HepG2 (cell line): Measurements from ENCODE around the gene ART4. TPM values are rescaled to one million over a fixed set of nuclear protein-coding genes. Genes with fewer than 3 reads are reported as not detected.

Experiments
- ATAC-seq: fragments of 200-7000 bp; cut with Tn5 transposase; 3 replicates; pipeline ENCODE4 v1.9.1; 2020; ENCODE audit warnings: mild to moderate bottlenecking, moderate library complexity
- BruUV-seq: library from RNA; stranded (reverse); fragments of 400-500 nt; replicated peaks from 2 replicates; lab custom pipeline; 2021; lab: Mats Ljungman, UMichigan
- CTCF ChIA-PET: fragments of 300-600 bp; formaldehyde crosslinking; extraction: SDS; loops from one replicate; lab custom pipeline; 2021; ENCODE audit warnings: low total read pairs, inconsistent platforms, low intra/inter-chr PET ratio; lab: Yijun Ruan, JAX
- POLR2A ChIA-PET: fragments of 350-600 bp; sonication (Branson Sonifier 250); formaldehyde crosslinking; loops from one replicate; lab custom pipeline; 2020; ENCODE audit warnings: antibody characterized with exemption, inconsistent platforms; lab: Yijun Ruan, JAX
- DNase-seq: peaks from one replicate; pipeline ENCODE4 v3.0.0-alpha.2; 2015; ENCODE audit warnings: low spot score
- FAIRE-seq: peaks from 3 replicates; lab custom pipeline; 2011; peaks lifted over from hg19 to GRCh38; lab: Jason Lieb, UNC
- H2AFZ ChIP-seq: one replicate; pipeline ENCODE4 v1.6.1; 2011; ENCODE audit warnings: low read length, inconsistent platforms
- H3K27ac ChIP-seq: fragments of 300-600 bp; 3 replicates; pipeline ENCODE4 v1.8.0; 2011; ENCODE audit warnings: mixed run types, mild to moderate bottlenecking, mixed read lengths, low read length, inconsistent platforms; ENCODE audit not compliant: insufficient read depth; ENCODE audit errors: extremely low read length
- H3K27me3 ChIP-seq, 2 experiments: fragments of 200-600 bp in 1 of 2; 2 replicates in 1 of 2; 3 replicates in 1 of 2; pipeline versions ENCODE4 v1.6.0 to v1.8.0; 2011; ENCODE audit warnings: low read length in 2 of 2, mild to moderate bottlenecking in 2 of 2, moderate library complexity in 2 of 2, inconsistent platforms in 1 of 2; ENCODE audit not compliant: insufficient read depth in 2 of 2, control insufficient read depth in 1 of 2
- H3K36me3 ChIP-seq, 2 experiments: fragments of 200-600 bp in 1 of 2; replicated peaks in 1 of 2; 2 replicates in 1 of 2; 3 replicates in 1 of 2; pipeline versions ENCODE4 v1.5.1 to v1.8.0; 2011; ENCODE audit warnings: low read length in 2 of 2, inconsistent platforms in 1 of 2; ENCODE audit not compliant: insufficient read depth in 2 of 2, control insufficient read depth in 1 of 2
- H3K4me1 ChIP-seq: 2 replicates; pipeline ENCODE4 v1.5.1; 2012; ENCODE audit warnings: low read length, inconsistent platforms; ENCODE audit not compliant: insufficient read depth
- H3K4me2 ChIP-seq: 2 replicates; pipeline ENCODE4 v1.6.0; 2011; ENCODE audit warnings: low read depth, low read length, inconsistent platforms
- H3K4me3 ChIP-seq, 3 experiments: fragments of 200-600 bp in 1 of 3; sonication (generic), shearing (Covaris generic) in 1 of 3; replicated peaks in 1 of 3; 2 replicates each; pipeline ENCODE4 v1.5.1; 2011 to 2016; ENCODE audit warnings: low read length in 3 of 3, inconsistent platforms in 2 of 3, low read depth in 2 of 3, mild to moderate bottlenecking in 2 of 3, control low read depth in 1 of 3, mixed read lengths in 1 of 3; ENCODE audit not compliant: insufficient read depth in 1 of 3
- H3K79me2 ChIP-seq: one replicate; pipeline ENCODE4 v1.6.1; 2011; ENCODE audit warnings: low read length, inconsistent platforms; ENCODE audit not compliant: insufficient read depth
- H3K9ac ChIP-seq: 2 replicates; pipeline ENCODE4 v1.6.0; 2011; ENCODE audit warnings: mild to moderate bottlenecking, low read depth, low read length, inconsistent platforms; ENCODE audit not compliant: insufficient read depth
- H3K9me3 ChIP-seq: 2 replicates; pipeline ENCODE4 v1.5.1; 2012; ENCODE audit warnings: mild to moderate bottlenecking, low read length
- H4K20me1 ChIP-seq: 2 replicates; pipeline ENCODE4 v1.6.0; 2011; ENCODE audit warnings: inconsistent platforms, mild to moderate bottlenecking, low read length, moderate library complexity; ENCODE audit not compliant: insufficient read depth
- EP300 ChIP-seq, 3 experiments: sonication (generic) in 1 of 3; formaldehyde crosslinking in 1 of 3; IDR thresholded peaks; 2 replicates each; pipeline versions ENCODE4 v1.5.1 to v1.6.1; 2011 to 2020; ENCODE audit warnings: low read depth in 2 of 3, low read length in 2 of 3, borderline replicate concordance in 1 of 3, improper control_type of control experiment in 1 of 3, mild to moderate bottlenecking in 1 of 3, missing genetic modification reagents in 1 of 3, moderate library complexity in 1 of 3
- NFYB ChIP-seq: sonication (generic); formaldehyde crosslinking; IDR thresholded peaks from 2 replicates; pipeline ENCODE4 v1.4.0; 2020; ENCODE audit warnings: missing genetic modification reagents
- NR2F6 ChIP-seq, 2 experiments: IDR thresholded peaks; 2 replicates each; pipeline ENCODE4 v1.6.1; 2016; ENCODE audit warnings: antibody characterized with exemption in 1 of 2, mild to moderate bottlenecking in 1 of 2
- ONECUT2 ChIP-seq: sonication (generic); formaldehyde crosslinking; IDR thresholded peaks from 2 replicates; pipeline ENCODE4 v1.4.0; 2020; ENCODE audit warnings: missing genetic modification reagents
- SOX5 ChIP-seq: IDR thresholded peaks from 2 replicates; pipeline ENCODE4 v1.6.1; 2016; ENCODE audit warnings: borderline replicate concordance
- SP2 ChIP-seq: sonication (generic); formaldehyde crosslinking; IDR thresholded peaks from 2 replicates; pipeline ENCODE4 v1.5.1; 2020; ENCODE audit warnings: mild to moderate bottlenecking, missing genetic modification reagents
- ZFP36 ChIP-seq: fragments of 150-350 bp; IDR thresholded peaks from 2 replicates; pipeline ENCODE4 v1.6.1; 2018; ENCODE audit warnings: borderline replicate concordance, low read length, low read depth; ENCODE audit not compliant: partially characterized antibody
- ZNF101 ChIP-seq: sonication (generic); formaldehyde crosslinking; IDR thresholded peaks from 2 replicates; pipeline ENCODE4 v1.4.0; 2020; ENCODE audit warnings: mild to moderate bottlenecking, low read depth, missing genetic modification reagents, borderline replicate concordance
- ZNF143 ChIP-seq: sonication (generic); formaldehyde crosslinking; IDR thresholded peaks from 2 replicates; pipeline ENCODE4 v1.4.0; 2020; ENCODE audit warnings: missing genetic modification reagents
- ZNF276 ChIP-seq: sonication (generic); formaldehyde crosslinking; IDR thresholded peaks from 2 replicates; pipeline ENCODE4 v1.4.0; 2020; ENCODE audit warnings: mild to moderate bottlenecking, low read depth, missing genetic modification reagents
- ZNF512 ChIP-seq: sonication (generic); formaldehyde crosslinking; IDR thresholded peaks from 2 replicates; pipeline ENCODE4 v1.4.0; 2020; ENCODE audit warnings: mild to moderate bottlenecking, missing genetic modification reagents
- ZNF619 ChIP-seq: sonication (generic); formaldehyde crosslinking; IDR thresholded peaks from 2 replicates; pipeline ENCODE4 v1.4.0; 2020; ENCODE audit warnings: mild to moderate bottlenecking, missing genetic modification reagents
- ZNF709 ChIP-seq: sonication (generic); formaldehyde crosslinking; IDR thresholded peaks from 2 replicates; pipeline ENCODE4 v1.5.0; 2020; ENCODE audit warnings: mild to moderate bottlenecking, missing genetic modification reagents
- ZNF776 ChIP-seq: sonication (generic); formaldehyde crosslinking; IDR thresholded peaks from 2 replicates; pipeline ENCODE4 v1.4.0; 2020; ENCODE audit warnings: mild to moderate bottlenecking, missing genetic modification reagents
- WGBS: methylation state at CpG from one replicate; pipeline ENCODE4 v1.1.6; 2017; ENCODE audit warnings: low lambda C conversion rate; 5-methylcytosine and 5-hydroxymethylcytosine counted together
- in situ Hi-C: cut with HindIII; loops from 2 replicates; pipeline ENCODE4 v1.10.0; 2017; ENCODE audit warnings: low pct_unique_long_range_greater_than_20kb; ENCODE audit not compliant: extremely low pct_ligation_motif_present
- intact Hi-C: fragments of 100-400 bp; cut with micrococcal nuclease; formaldehyde crosslinking; loops from one replicate; pipeline ENCODE4 v1.10.0; 2022; ENCODE audit not compliant: unreplicated experiment
- polyA plus RNA-seq, 8 experiments: library from polyadenylated mRNA; depleted of rRNA in 3 of 8; stranded (reverse) in 7 of 8; unstranded in 1 of 8; fragments of >200 nt; fragmentation: Illumina TruSeq in 4 of 8; extraction: Trizol in 4 of 8; gene quantifications; 2 replicates each; pipeline versions ENCODE4 v1.2.1 to v1.2.3, GENCODE V29; 2011 to 2016; ENCODE audit warnings: low read depth in 4 of 8, missing spikeins in 1 of 8, mixed read lengths in 1 of 8; ENCODE audit not compliant: insufficient read depth in 1 of 8
- total RNA-seq, 5 experiments: library from RNA; depleted of rRNA; stranded (reverse); fragments of >200 nt; fragmentation: Illumina TruSeq; extraction: Trizol; gene quantifications; 2 replicates each; pipeline ENCODE4 v1.2.3, GENCODE V29; 2016; ENCODE audit warnings: low read depth in 1 of 5

ART4 gene
- total and polyA plus RNA-seq, 2 of the 13 experiments (the other 11 are each of a cell fraction or from before 2014, with no cell fraction given): 17.6 to 20.3 TPM

- peaks cover 7% of the 10 kb centered on the region for H3K79me2 ChIP-seq
- intact Hi-C loops (loop anchor here (10.0 kb wide), 1 partner anchor 1105 kb away; the partner anchor contains the start of gene STRAP), in situ Hi-C loops (no loop called here)
- no peak overlapping the region for H3K27ac ChIP-seq
- no peak overlapping the region for H3K9ac ChIP-seq
- CTCF ChIA-PET: no interaction called here
- no TSS peak for BruUV-seq
- H2AFZ ChIP-seq: no peak overlapping the region
- peaks cover 42% of the 10 kb centered on the region for H3K4me1 ChIP-seq
- peak overlapping the region; percentile 5; the same call in 1 of the 2 replicates for H3K4me2 ChIP-seq
- DNase-seq (no peak), FAIRE-seq (no peak), ATAC-seq (no peak)
- POLR2A ChIA-PET: interaction anchor here (3.3 kb wide), 1 partner anchor 10 kb away, joined by 26 read pairs; a partner anchor contains a TSS
- WGBS: 58% methylated on average over 2 of the region's 2 CpGs
- H3K4me3 ChIP-seq: no peak overlapping the region
- H3K27me3 ChIP-seq: no peaks in the 10 kb centered on the region; a peak in 1 of 5 replicates
- no peaks in the 10 kb centered on the region for H3K9me3 ChIP-seq
- no peaks in the 10 kb centered on the region for H4K20me1 ChIP-seq
- no peak for TF ChIP-seq ZNF143
- peak; percentile 39; the same call in 1 of the 2 replicates for TF ChIP-seq NR2F6 (IDR thresholded peaks at IDR 0.05)
- TF ChIP-seq NR2F6 (CRISPR knock-in tag; IDR thresholded peaks at IDR 0.05): no peak
- H3K36me3 ChIP-seq: no peaks in the 10 kb centered on the region; a peak in 1 of 5 replicates
Measured at GRCh38 chr12:14779834-14780233, 63.5 kb downstream of the ART4 start.

DNA sequence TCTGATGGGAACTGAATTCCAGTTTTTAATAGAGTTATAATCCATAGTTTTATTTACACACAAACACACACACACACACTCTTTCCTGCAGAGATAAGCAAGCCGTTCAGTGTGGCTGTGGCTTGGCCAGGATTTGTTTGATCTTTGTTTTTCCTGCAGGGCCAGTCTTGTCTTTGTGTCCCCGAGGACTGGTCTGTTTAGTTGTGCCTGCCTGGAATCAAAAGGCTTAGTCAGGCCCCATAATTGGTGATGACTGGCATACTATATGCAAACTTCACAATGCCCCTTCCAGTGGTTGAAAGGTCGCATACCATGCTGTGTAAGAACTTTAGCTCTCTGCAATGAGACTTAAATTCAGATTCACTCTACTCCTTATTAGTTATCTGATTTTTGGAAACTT, 66.1 kb downstream of the ART4 start:
- in situ Hi-C loops: no loop called here
- Histone ChIP-seq H3K36me3 (no peaks in the 10 kb centered on the region), H4K20me1 (no peaks in the 10 kb centered on the region), H3K4me3 (no peak overlapping the region), H3K79me2 (peaks cover 7% of the 10 kb centered on the region), H3K4me1 (peaks cover 42% of the 10 kb centered on the region), H3K9ac (no peak overlapping the region), H3K9me3 (no peaks in the 10 kb centered on the region), H3K4me2 (peak overlapping the region; percentile 55), H3K27me3 (no peaks in the 10 kb centered on the region; a peak in 2 of 5 replicates), H2AFZ (no peak overlapping the region), H3K27ac (no peak overlapping the region)
- intact Hi-C loops: loop anchor here (10.0 kb wide), 1 partner anchor 1108 kb away; the partner anchor contains the start of gene STRAP
- peak; percentile 38 for ATAC-seq
- BruUV-seq: no TSS peak
- POLR2A ChIA-PET: interaction anchor here (1.4 kb wide), 1 partner anchor 26 kb away, joined by 6 read pairs; the partner anchor contains the start of genes C12orf60 and WBP11
- 5% methylated on average over 3 of the region's 3 CpGs for WGBS
- peak; percentile 77 for DNase-seq
- CTCF ChIA-PET: no interaction called here
- peak; percentile 12 for FAIRE-seq
- TF ChIP-seq NFYB (CRISPR knock-in tag): no peak
- TF ChIP-seq ZNF619: no peak
- no peak for TF ChIP-seq ZNF276 (CRISPR knock-in tag)
- no peak for TF ChIP-seq ZFP36
- TF ChIP-seq SOX5: peak; percentile 38
- TF ChIP-seq ZNF709: no peak
- no peak for TF ChIP-seq ZNF512 (CRISPR knock-in tag)
- no peak for TF ChIP-seq EP300 (IDR thresholded peaks at IDR 0.05; ENCODE audit: low read depth in 2 of 2, low read length in 2 of 2)
- no peak for TF ChIP-seq EP300 (CRISPR knock-in tag; IDR thresholded peaks at IDR 0.05; ENCODE audit: borderline replicate concordance)
- no peak for TF ChIP-seq ONECUT2 (CRISPR knock-in tag)
- no peak for TF ChIP-seq SP2 (CRISPR knock-in tag)
- no peak for TF ChIP-seq ZNF101 (CRISPR knock-in tag)
- no peak for TF ChIP-seq ZNF776 (CRISPR knock-in tag)
